KBM-7 (cell line): ENCODE measurements around the gene CD46.

ENCODE experiments used
- DNase-seq: peaks from one replicate; pipeline ENCODE4 v3.0.0-alpha.2; 2015
- in situ Hi-C: fragments of 300-500 bp; cut with MboI; formaldehyde crosslinking; loops from 2 replicates; pipeline ENCODE4 v1.14.3; 2020; ENCODE audit warnings: low sequenced_read_pairs, low pct_unique_long_range_greater_than_20kb, mixed read lengths

Gene CD46

GRCh38 chr1:207838156-207839082 lies 86.6 kb downstream of the CD46 start:
- no peak for DNase-seq
- in situ Hi-C loops = no loop called here

- DNase-seq = no peak
- in situ Hi-C loops = no loop called here
Measured at GRCh38 chr1:207839083-207839413, 87.2 kb downstream of the CD46 start.

GRCh38 chr1:207840380-207840779 lies 88.5 kb downstream of the CD46 start:
- in situ Hi-C loops = no loop called here
- DNase-seq = no peak

- DNase-seq = peak; percentile 45
- in situ Hi-C loops = no loop called here
Measured at GRCh38 chr1:207841293-207841692, 89.4 kb downstream of the CD46 start.

- in situ Hi-C loops = no loop called here
- no peak for DNase-seq
Measured at GRCh38 chr1:207841901-207842300, 90.0 kb downstream of the CD46 start.

GRCh38 chr1:207842506-207842905 lies 90.7 kb downstream of the CD46 start:
- in situ Hi-C loops = no loop called here
- no peak for DNase-seq

- DNase-seq = no peak
- in situ Hi-C loops = no loop called here
Measured at GRCh38 chr1:207844371-207844770, 92.5 kb downstream of the CD46 start.
